ENCODE data around the gene TTC4. TPM values are rescaled to one million over a fixed set of nuclear protein-coding genes. Genes with fewer than 3 reads are reported as not detected.

TTC4 gene
- polyA plus RNA-seq, 6 donors from 2014 or later = 16.4 to 31.9 (median 20.8) TPM

GRCh38 chr1:54743416-54744226, 28.0 kb downstream of the TTC4 start:
- Mint-ChIP-seq H3K4me1 (peaks cover 0 to 4% (median 0%) of the 10 kb centered on the region in 3 donors), H3K9me3 (no peaks in the 10 kb centered on the region), H3K36me3 (peaks cover 11 to 13% of the 10 kb centered on the region in 2 donors), H3K27ac (no peak overlapping the region), H3K27me3 (no peaks in the 10 kb centered on the region), H3K4me3 (no peak overlapping the region)
- DNase-seq = no peak
- ATAC-seq (ENCODE audit: low read depth in 2 of 2) = no peak

- DNase-seq = no peak
- ATAC-seq (ENCODE audit: low read depth in 2 of 2) = no peak
- Mint-ChIP-seq H3K27ac (no peak overlapping the region), H3K36me3 (peaks cover 11 to 13% of the 10 kb centered on the region in 2 donors), H3K27me3 (no peaks in the 10 kb centered on the region), H3K4me1 (peaks cover 0 to 4% (median 0%) of the 10 kb centered on the region in 3 donors), H3K4me3 (no peak overlapping the region), H3K9me3 (no peaks in the 10 kb centered on the region)
Observed at GRCh38 chr1:54744696-54745095, 29.0 kb downstream of the TTC4 start.

- no peak overlapping the region for H3K27ac Mint-ChIP-seq
- H3K4me3 Mint-ChIP-seq = no peak overlapping the region
- H3K9me3 Mint-ChIP-seq = no peaks in the 10 kb centered on the region
- no peaks in the 10 kb centered on the region for H3K27me3 Mint-ChIP-seq
- peaks cover 11 to 13% of the 10 kb centered on the region in 2 donors for H3K36me3 Mint-ChIP-seq
- ATAC-seq (ENCODE audit: low read depth in 2 of 2) (no peak), DNase-seq (no peak)
- peaks cover 0 to 4% (median 0%) of the 10 kb centered on the region in 3 donors for H3K4me1 Mint-ChIP-seq
Observed at GRCh38 chr1:54745274-54745673, 29.6 kb downstream of the TTC4 start.

- Mint-ChIP-seq H3K27ac (no peak overlapping the region), H3K9me3 (no peaks in the 10 kb centered on the region), H3K4me3 (no peak overlapping the region), H3K27me3 (no peaks in the 10 kb centered on the region), H3K4me1 (peaks cover 0 to 4% (median 0%) of the 10 kb centered on the region in 3 donors), H3K36me3 (peaks cover 11 to 13% of the 10 kb centered on the region in 2 donors)
- ATAC-seq (ENCODE audit: low read depth in 2 of 2) = no peak
- no peak for DNase-seq
Observed at GRCh38 chr1:54745864-54746263, 30.2 kb downstream of the TTC4 start.

GRCh38 chr1:54748094-54748835, 32.6 kb downstream of the TTC4 start:
- H3K9me3 Mint-ChIP-seq = no peaks in the 10 kb centered on the region
- peaks cover 0 to 4% (median 0%) of the 10 kb centered on the region in 3 donors for H3K4me1 Mint-ChIP-seq
- no peak overlapping the region for H3K4me3 Mint-ChIP-seq
- H3K36me3 Mint-ChIP-seq = no peaks in the 10 kb centered on the region
- H3K27me3 Mint-ChIP-seq = no peaks in the 10 kb centered on the region
- no peak overlapping the region for H3K27ac Mint-ChIP-seq
- ATAC-seq (ENCODE audit: low read depth in 2 of 2) (no peak), DNase-seq (no peak)

GRCh38 chr1:54750596-54750995, 34.9 kb downstream of the TTC4 start:
- Mint-ChIP-seq H3K27me3 (no peaks in the 10 kb centered on the region), H3K36me3 (no peaks in the 10 kb centered on the region), H3K9me3 (no peaks in the 10 kb centered on the region), H3K4me1 (no peaks in the 10 kb centered on the region), H3K4me3 (no peak overlapping the region), H3K27ac (peak overlapping the region in 1 of 6 donors; percentile 28)
- ATAC-seq (ENCODE audit: low read depth in 2 of 2) (no peak), DNase-seq (no peak)

GRCh38 chr1:54751426-54751825, 35.8 kb downstream of the TTC4 start:
- no peaks in the 10 kb centered on the region for H3K36me3 Mint-ChIP-seq
- H3K4me3 Mint-ChIP-seq = no peak overlapping the region
- no peaks in the 10 kb centered on the region for H3K27me3 Mint-ChIP-seq
- no peaks in the 10 kb centered on the region for H3K4me1 Mint-ChIP-seq
- no peak overlapping the region for H3K27ac Mint-ChIP-seq
- H3K9me3 Mint-ChIP-seq = no peaks in the 10 kb centered on the region
- no peak for DNase-seq
- ATAC-seq (ENCODE audit: low read depth in 2 of 2) = no peak

GRCh38 chr1:54754045-54754444, 38.4 kb downstream of the TTC4 start:
- Mint-ChIP-seq H3K4me1 (peaks cover 0 to under 1% (median 0%) of the 10 kb centered on the region in 3 donors), H3K36me3 (no peaks in the 10 kb centered on the region), H3K27me3 (no peaks in the 10 kb centered on the region), H3K4me3 (no peak overlapping the region), H3K27ac (no peak overlapping the region), H3K9me3 (no peaks in the 10 kb centered on the region)
- no peak for DNase-seq
- ATAC-seq (ENCODE audit: low read depth in 2 of 2) = no peak

GRCh38 chr1:54754486-54755285, 39.0 kb downstream of the TTC4 start:
- H3K36me3 Mint-ChIP-seq = no peaks in the 10 kb centered on the region
- H3K4me3 Mint-ChIP-seq = no peak overlapping the region
- no peaks in the 10 kb centered on the region for H3K27me3 Mint-ChIP-seq
- H3K9me3 Mint-ChIP-seq = no peaks in the 10 kb centered on the region
- no peak overlapping the region for H3K27ac Mint-ChIP-seq
- no peak for ATAC-seq (ENCODE audit: low read depth in 2 of 2)
- H3K4me1 Mint-ChIP-seq = peaks cover 0 to 3% (median 0%) of the 10 kb centered on the region in 3 donors
- no peak for DNase-seq

GRCh38 chr1:54757833-54758232, 42.2 kb downstream of the TTC4 start:
- no peaks in the 10 kb centered on the region for H3K27me3 Mint-ChIP-seq
- no peaks in the 10 kb centered on the region for H3K36me3 Mint-ChIP-seq
- H3K4me3 Mint-ChIP-seq = no peak overlapping the region
- DNase-seq (no peak), ATAC-seq (ENCODE audit: low read depth in 2 of 2) (no peak)
- H3K9me3 Mint-ChIP-seq = no peaks in the 10 kb centered on the region
- H3K27ac Mint-ChIP-seq = no peak overlapping the region
- peaks cover 1 to 14% (median 8%) of the 10 kb centered on the region in 3 donors for H3K4me1 Mint-ChIP-seq

- Mint-ChIP-seq H3K4me3 (no peak overlapping the region), H3K9me3 (no peaks in the 10 kb centered on the region), H3K27me3 (no peaks in the 10 kb centered on the region), H3K4me1 (peaks cover 10 to 16% (median 14%) of the 10 kb centered on the region in 3 donors), H3K27ac (peak overlapping the region in 2 of 6 donors; percentile 37 to 89), H3K36me3 (no peaks in the 10 kb centered on the region)
- DNase-seq = no peak
- ATAC-seq (ENCODE audit: low read depth in 2 of 2) = no peak
Observed at GRCh38 chr1:54758678-54759348, 43.2 kb downstream of the TTC4 start.

- Mint-ChIP-seq H3K36me3 (no peaks in the 10 kb centered on the region), H3K9me3 (no peaks in the 10 kb centered on the region), H3K27ac (peak overlapping the region in 5 of 6 donors; percentile 27 to 99 (median 93)), H3K4me3 (peak overlapping the region; percentile 94 to 98 (median 96)), H3K27me3 (peaks cover 0 to 11% (median 3%) of the 10 kb centered on the region in 3 donors), H3K4me1 (peaks cover 22 to 29% (median 22%) of the 10 kb centered on the region in 3 donors)
- ATAC-seq (ENCODE audit: low read depth in 2 of 2) (no peak), DNase-seq (no peak)
Observed at GRCh38 chr1:54763816-54764132, 48.1 kb downstream of the TTC4 start.
